Activated naive CD8-positive, alpha-beta T cell (primary cell): ENCODE data around the gene COL21A1.
"Not testable (repeated sequence)": the region's sequence is repeated elsewhere in the genome, so short reads cannot be mapped to it uniquely, and the experiment has no call there.

ENCODE experiments used
- H3K27ac Mint-ChIP-seq: one replicate; pipeline ENCODE4 v1.8.0; 2021; ENCODE audit warnings: mixed read lengths
- H3K27me3 Mint-ChIP-seq: one replicate; pipeline ENCODE4 v1.8.0; 2021; ENCODE audit warnings: mixed read lengths
- H3K36me3 Mint-ChIP-seq: one replicate; pipeline ENCODE4 v1.8.0; 2021; ENCODE audit warnings: mixed read lengths
- H3K4me1 Mint-ChIP-seq: one replicate; pipeline ENCODE4 v1.8.0; 2021; ENCODE audit warnings: low read depth, mixed read lengths
- H3K4me3 Mint-ChIP-seq: one replicate; pipeline ENCODE4 v1.8.0; 2021; ENCODE audit warnings: mild to moderate bottlenecking, mixed read lengths
- H3K9me3 Mint-ChIP-seq: one replicate; pipeline ENCODE4 v1.8.0; 2021; ENCODE audit warnings: low read depth, mixed read lengths

Gene COL21A1

DNA sequence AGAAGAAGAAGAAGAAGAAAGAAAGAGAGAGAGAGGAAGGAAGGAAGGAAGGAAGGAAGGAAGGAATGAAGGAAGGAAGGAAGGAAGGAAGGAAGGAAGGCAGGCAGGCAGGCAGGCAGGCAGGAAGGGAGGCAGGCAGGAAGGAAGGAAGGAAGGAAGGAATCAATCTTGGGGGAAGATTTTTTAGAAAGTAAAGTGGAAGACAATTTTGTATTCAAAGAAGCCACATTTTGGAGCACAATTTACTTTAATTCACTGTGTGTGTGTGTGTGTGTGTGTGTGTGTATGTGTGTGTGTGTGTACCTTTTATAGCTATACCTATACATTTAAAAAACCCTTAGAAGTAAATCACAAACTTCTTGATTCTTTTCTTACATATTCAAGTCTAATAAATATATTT lies 13.2 kb upstream of the COL21A1 start:
- H3K36me3 Mint-ChIP-seq, H3K27ac Mint-ChIP-seq, H3K4me3 Mint-ChIP-seq, H3K4me1 Mint-ChIP-seq, H3K9me3 Mint-ChIP-seq, H3K27me3 Mint-ChIP-seq: not testable (repeated sequence)

DNA sequence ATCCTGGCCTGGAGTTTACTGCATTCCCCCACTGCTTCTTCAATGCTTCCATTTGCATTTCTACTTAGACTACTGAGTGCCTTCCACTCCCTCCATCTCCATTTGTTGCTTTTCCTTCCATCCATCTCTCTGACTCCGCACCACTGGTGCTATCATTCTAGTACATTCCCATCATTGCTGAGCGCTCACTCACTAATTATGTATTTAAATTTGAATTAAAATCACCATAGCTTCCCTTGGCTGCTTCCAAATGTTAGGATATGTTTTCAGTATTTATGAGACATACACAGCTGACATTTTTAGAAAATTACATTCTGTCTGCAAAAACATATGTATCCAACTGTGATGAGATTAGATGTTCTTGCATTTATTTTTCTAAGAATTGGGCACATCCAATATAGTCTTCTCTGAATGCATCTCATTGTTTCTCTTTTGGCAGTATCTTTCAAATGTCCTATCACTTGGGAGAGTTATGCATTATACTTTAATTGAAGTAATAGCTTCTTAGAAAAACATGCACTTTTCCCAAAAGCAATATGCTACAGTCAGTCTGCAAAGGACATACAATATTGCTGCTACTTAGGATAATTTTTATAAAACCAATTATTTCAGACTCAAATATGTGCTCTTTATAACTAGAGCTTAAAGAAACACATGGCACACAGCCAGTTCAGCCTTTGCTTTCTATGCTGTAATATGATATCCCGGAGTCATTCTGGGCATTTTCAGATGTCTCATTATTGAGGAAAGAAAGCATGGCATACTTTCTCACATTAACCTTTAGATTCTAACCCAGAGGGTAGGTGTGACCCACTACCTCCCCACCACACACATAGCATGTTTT lies 12.1 kb upstream of the COL21A1 start:
- H3K9me3 Mint-ChIP-seq: no peaks in the 10 kb centered on the region
- no peaks in the 10 kb centered on the region for H3K27me3 Mint-ChIP-seq
- no peak overlapping the region for H3K4me3 Mint-ChIP-seq
- H3K27ac Mint-ChIP-seq: no peak overlapping the region
- no peaks in the 10 kb centered on the region for H3K4me1 Mint-ChIP-seq
- H3K36me3 Mint-ChIP-seq: no peaks in the 10 kb centered on the region

DNA sequence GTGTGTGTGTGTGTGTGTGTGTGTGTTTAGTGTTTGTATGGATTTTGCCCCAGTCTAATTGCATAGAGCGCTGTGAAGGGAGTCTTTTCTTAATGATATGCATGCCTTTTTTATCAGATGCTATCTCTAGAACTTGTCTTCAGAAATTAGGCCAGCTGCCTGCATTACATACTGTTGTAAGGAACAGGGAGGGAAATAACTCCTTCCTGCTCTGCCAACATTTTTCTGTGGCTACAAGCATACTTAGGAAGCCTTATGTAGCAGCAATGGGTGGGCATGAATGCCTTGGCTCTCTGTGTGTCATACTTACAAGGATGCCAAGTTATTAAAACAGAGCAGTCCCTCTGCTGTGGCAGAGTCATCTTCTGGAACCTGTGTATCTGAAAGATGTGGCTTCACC lies 8.0 kb upstream of the COL21A1 start:
- Mint-ChIP-seq H3K9me3 (peaks cover 3% of the 10 kb centered on the region), H3K27me3 (no peaks in the 10 kb centered on the region), H3K4me1 (no peaks in the 10 kb centered on the region), H3K36me3 (no peaks in the 10 kb centered on the region), H3K4me3 (no peak overlapping the region), H3K27ac (no peak overlapping the region)

DNA sequence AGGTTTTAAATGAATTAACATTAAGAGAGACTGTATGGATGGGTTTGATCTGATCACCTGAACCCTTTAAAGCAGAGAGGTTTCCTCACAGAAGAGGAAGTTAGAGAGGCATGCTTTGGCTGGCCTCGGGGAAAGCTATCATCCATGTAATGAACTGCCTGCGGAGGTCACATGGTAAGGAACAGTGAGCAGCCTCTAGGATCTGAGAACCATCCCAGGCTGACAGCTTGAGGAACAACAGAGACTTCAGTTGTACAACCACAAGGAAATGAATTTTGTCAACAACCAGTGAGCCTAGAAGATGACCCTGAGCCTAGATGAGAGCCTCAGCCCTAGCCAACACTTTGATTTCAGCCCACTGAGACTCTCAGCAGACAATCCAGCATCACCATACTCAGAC lies 2.9 kb upstream of the COL21A1 start:
- Mint-ChIP-seq H3K36me3 (no peaks in the 10 kb centered on the region), H3K4me3 (no peak overlapping the region), H3K27me3 (peaks cover 4% of the 10 kb centered on the region), H3K27ac (no peak overlapping the region), H3K4me1 (no peaks in the 10 kb centered on the region), H3K9me3 (peaks cover 3% of the 10 kb centered on the region)

DNA sequence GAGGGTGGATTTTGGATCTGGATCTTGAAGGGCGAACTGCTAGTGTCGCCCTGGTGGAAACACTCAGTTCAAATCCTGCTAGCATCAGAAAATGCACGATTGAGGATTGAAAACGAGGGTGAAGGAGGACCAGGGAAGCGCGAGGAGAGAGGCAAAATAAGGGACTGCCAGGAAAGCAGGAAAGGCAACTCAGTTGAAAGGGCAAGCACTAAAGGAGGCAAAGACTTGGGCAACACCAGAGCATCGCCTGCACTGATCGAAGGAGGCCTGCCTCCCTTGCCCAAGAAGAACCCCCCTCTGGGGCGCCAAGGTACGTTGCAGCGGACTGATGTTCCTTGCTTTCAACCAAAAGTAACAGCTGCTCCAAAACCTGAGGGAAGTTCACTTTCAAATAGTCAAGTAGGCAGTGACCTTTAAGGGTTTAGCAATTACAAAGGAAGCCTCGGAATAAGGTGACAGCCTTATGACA lies 308 bp upstream of the COL21A1 start:
- Mint-ChIP-seq H3K4me3 (no peak overlapping the region), H3K27ac (no peak overlapping the region), H3K27me3 (peaks cover 4% of the 10 kb centered on the region), H3K9me3 (peaks cover 3% of the 10 kb centered on the region), H3K4me1 (no peaks in the 10 kb centered on the region), H3K36me3 (no peaks in the 10 kb centered on the region)

DNA sequence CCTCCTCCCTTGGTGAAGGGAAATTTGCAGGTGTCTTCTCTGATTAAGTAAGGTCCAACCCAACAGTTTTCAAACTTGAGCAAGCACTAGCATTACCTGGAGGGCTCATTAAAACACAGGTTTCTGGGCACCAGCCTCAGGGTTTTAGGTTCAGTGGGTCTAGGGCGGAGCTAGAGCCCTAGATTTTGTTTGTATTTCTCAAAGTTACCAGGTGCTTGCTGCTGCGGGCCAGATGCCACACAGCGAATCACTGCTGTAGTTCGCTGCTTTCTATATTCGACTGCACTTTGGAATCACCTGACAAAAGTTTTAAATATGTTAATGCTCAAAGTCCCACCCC lies 869 bp downstream of the COL21A1 start:
- peaks cover 3% of the 10 kb centered on the region for H3K9me3 Mint-ChIP-seq
- H3K27me3 Mint-ChIP-seq: peaks cover 4% of the 10 kb centered on the region
- no peak overlapping the region for H3K27ac Mint-ChIP-seq
- H3K4me1 Mint-ChIP-seq: no peaks in the 10 kb centered on the region
- no peak overlapping the region for H3K4me3 Mint-ChIP-seq
- H3K36me3 Mint-ChIP-seq: no peaks in the 10 kb centered on the region

DNA sequence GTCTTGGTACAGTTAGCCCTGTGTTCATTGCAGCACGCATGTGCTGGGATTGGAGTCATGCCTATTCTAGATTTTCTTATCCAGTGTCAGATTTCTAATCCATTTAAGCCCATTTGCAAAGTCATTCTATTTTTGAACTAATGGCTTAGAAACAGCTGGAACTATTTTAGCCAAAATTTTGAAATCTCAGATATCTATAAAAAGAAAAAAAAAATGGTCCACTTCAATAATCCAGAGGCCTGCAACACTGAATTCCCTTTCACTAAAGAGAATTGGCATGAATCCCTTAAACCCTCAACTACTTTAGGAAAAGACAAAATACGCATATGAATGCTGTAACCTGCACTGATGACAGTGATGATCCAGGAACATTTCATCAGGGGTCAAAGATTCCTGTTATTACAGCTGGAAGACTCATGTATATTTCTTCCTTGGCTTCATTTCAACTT lies 1.5 kb downstream of the COL21A1 start:
- Mint-ChIP-seq H3K9me3 (peaks cover 1% of the 10 kb centered on the region), H3K27me3 (peaks cover 4% of the 10 kb centered on the region), H3K36me3 (no peaks in the 10 kb centered on the region), H3K4me1 (no peaks in the 10 kb centered on the region), H3K4me3 (no peak overlapping the region), H3K27ac (no peak overlapping the region)

DNA sequence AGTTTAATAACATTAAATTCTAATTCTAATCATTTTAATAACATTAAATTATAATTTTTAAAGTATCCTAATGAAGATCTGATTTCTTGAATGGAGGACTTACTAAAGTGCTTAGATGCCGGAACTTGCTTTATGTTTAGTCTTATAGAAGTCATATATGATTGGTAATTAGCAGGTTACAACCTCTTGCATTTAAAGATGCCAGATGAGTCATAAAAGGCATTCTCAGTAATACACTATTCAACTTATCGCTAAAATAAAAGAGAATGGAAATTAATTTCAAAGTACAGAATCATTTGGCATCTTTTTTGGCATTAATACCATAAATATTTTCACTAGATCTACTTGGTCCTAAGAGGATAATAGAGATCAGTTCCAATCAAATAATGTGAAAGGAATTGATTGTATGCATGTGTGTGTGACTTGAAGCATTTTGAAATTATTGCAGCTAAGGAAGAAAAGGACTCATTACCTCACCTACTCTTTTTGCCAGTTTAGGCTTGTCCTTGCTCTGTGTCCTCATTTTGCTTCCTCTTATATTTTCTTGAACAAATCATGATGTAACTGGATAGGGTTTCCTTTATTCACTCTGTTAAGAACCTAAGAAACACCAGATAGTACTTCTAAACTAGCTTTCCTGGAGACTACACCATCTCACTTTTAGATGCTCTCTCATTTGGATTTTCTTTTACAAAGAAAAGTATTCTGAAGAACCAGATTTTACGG lies 2.7 kb downstream of the COL21A1 start:
- no peaks in the 10 kb centered on the region for H3K36me3 Mint-ChIP-seq
- H3K9me3 Mint-ChIP-seq: no peaks in the 10 kb centered on the region
- no peak overlapping the region for H3K27ac Mint-ChIP-seq
- H3K27me3 Mint-ChIP-seq: peaks cover 4% of the 10 kb centered on the region
- H3K4me1 Mint-ChIP-seq: no peaks in the 10 kb centered on the region
- no peak overlapping the region for H3K4me3 Mint-ChIP-seq

DNA sequence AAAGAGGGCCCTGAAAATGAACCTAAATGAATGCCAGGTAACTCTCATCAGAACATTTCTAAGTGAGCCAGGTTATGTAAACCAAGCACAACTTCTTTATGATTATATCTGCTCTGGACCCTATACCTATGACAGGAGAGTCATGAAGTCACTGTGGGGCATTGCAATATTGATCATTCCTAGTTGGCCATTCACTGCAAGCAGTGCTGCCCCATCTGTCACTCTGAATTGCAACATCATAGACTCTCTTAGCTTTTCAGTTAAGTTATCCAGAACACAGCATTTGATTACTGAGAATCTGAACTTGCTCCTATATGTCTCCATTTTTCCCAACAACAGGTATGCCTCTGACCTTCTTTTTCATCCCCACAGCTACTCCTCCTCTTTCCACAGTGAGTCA lies 3.3 kb downstream of the COL21A1 start:
- Mint-ChIP-seq H3K4me3 (no peak overlapping the region), H3K27me3 (peaks cover 4% of the 10 kb centered on the region), H3K4me1 (no peaks in the 10 kb centered on the region), H3K36me3 (no peaks in the 10 kb centered on the region), H3K9me3 (no peaks in the 10 kb centered on the region), H3K27ac (no peak overlapping the region)

DNA sequence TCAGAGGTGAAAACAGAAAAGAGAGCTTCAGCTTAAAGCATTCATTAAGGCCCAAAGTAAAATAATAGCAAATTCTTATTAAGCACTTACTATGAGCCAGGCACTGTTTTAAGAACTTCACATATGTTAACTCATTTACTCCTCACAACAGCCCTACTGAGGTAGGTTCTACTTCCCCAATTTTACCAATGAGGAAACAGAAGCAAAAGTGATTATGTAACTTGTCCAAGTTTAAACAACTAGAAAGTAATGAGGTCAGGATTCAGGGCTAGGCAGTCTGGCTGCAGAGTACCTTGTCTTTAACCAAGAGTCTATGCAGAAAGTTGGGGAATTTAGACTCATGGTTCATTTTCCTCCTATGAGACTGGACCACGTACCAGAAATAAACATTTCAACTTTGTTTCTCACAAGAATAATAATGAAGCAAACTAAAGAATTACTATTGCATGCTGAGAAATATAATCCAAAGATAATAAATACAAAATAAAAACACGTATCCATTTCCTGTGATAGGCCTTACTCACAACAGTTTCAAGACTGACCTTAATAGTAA lies 3.8 kb downstream of the COL21A1 start:
- Mint-ChIP-seq H3K27me3 (peaks cover 4% of the 10 kb centered on the region), H3K9me3 (no peaks in the 10 kb centered on the region), H3K27ac (no peak overlapping the region), H3K36me3 (no peaks in the 10 kb centered on the region), H3K4me1 (no peaks in the 10 kb centered on the region), H3K4me3 (no peak overlapping the region)

DNA sequence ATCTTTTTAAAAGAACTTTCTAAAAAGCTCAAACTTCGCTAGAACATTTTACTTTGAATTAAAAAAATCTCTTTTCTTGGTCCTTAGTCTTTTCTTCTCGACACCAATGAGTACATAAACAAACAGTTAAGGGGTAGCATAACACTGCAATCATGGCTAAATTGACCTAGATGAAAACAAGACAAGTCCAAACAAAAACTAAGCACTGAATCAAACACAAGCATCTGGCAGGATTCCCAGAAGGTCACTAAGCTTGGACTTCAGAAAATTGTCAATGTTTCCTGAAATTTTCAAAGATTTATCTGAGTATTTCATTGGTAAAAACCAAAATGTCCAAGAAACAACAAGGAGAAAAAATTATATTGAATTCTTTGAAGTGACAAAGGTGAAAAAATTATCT lies 5.0 kb downstream of the COL21A1 start:
- Mint-ChIP-seq H3K27me3 (no peaks in the 10 kb centered on the region), H3K27ac (no peak overlapping the region), H3K36me3 (no peaks in the 10 kb centered on the region), H3K4me3 (no peak overlapping the region), H3K9me3 (no peaks in the 10 kb centered on the region), H3K4me1 (no peaks in the 10 kb centered on the region)

DNA sequence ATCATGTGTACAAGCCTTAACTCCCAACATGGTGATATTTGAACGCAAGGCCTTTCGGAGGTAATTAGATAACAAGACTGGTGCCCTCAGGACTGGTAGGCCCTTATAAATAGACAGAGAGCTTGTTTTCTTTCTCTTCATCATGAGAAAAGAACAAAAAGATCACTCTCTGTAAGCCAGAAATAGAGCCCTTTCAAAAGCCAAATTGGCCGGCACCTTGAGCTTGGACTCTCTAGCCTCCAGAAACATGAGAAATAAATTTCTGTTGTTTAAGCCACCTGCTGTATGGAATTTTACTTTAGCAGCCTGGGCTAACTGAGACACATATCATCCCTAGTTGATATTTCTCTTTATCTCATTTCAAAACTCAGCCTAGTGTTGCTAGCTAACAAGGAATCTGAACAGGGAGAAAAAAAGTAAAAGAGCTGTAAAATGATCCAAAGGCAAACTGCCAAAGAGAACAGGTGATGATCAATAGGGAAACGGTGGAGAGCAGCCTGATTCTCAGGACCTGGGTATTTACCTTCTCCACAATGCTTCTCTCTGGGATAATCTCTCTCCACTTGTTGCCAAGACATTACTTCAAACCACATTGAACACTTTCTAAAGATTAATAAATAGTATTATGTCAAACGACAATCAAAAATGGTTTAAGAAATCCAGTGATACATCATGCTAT lies 6.1 kb downstream of the COL21A1 start:
- H3K36me3 Mint-ChIP-seq: no peaks in the 10 kb centered on the region
- H3K9me3 Mint-ChIP-seq: no peaks in the 10 kb centered on the region
- H3K27me3 Mint-ChIP-seq: no peaks in the 10 kb centered on the region
- H3K27ac Mint-ChIP-seq: no peak overlapping the region
- H3K4me1 Mint-ChIP-seq: no peaks in the 10 kb centered on the region
- no peak overlapping the region for H3K4me3 Mint-ChIP-seq

DNA sequence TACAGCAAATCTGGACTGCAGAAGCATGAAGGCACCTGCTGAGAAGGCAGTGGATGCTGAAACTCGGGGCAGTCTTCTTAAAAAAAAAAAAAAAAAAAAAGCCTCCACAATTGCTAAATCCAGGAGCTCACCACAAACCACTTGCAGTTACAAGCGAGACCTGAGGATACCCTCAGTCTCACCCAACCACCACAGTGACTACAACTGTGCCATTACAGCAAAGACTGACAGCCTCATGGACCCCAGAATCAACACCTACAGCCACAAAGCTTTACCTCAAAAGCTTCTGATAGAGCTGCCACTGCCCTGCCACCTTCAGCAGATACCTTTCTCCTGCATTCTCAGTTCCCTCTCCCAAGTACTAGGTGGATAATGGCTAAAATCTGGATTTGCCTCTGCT lies 9.0 kb downstream of the COL21A1 start:
- Mint-ChIP-seq H3K9me3 (no peaks in the 10 kb centered on the region), H3K4me1 (no peaks in the 10 kb centered on the region), H3K27ac (no peak overlapping the region), H3K4me3 (no peak overlapping the region), H3K27me3 (no peaks in the 10 kb centered on the region), H3K36me3 (no peaks in the 10 kb centered on the region)

DNA sequence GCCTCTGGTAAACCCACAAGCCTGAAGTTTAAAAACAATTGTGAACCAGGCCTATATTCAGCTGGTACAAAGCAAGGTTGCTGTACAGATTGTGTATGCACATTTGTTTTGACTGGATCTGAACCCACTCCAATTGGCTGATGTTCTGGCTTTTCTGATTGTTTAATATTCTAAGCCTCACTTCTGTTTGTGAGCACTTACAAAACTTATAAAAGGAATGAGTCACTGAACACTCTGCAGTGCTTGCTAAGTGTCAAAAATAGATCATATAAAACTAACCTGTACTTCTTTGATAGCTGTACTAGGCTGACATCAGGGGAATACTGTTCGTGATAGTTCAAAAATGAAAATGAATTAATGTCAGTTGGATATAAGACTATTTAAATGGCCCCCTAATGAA lies 12.1 kb downstream of the COL21A1 start:
- H3K4me3 Mint-ChIP-seq: no peak overlapping the region
- no peaks in the 10 kb centered on the region for H3K9me3 Mint-ChIP-seq
- H3K27ac Mint-ChIP-seq: no peak overlapping the region
- H3K4me1 Mint-ChIP-seq: no peaks in the 10 kb centered on the region
- H3K36me3 Mint-ChIP-seq: no peaks in the 10 kb centered on the region
- H3K27me3 Mint-ChIP-seq: no peaks in the 10 kb centered on the region

DNA sequence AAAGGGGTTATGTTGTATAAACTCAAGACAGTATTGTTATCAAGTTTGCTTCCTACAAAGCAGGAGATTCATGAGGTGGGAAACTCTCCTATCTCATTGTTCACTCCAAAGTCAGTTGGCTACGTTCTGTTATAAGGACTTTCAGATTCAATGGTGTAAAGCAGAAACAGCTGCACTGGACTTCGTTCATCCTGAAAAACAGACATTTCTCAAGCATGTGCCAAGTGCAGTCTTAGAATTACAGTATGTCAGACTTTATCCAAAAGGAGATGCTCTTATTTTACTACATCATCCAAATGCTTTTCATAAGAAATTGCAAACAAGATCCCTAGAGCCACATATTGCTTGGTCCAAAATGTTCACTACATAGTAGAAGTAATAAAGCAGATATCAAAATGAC lies 14.9 kb downstream of the COL21A1 start:
- H3K27ac Mint-ChIP-seq: no peak overlapping the region

More for the DNA sequence above, 14.9 kb downstream of the COL21A1 start:
- peaks cover 11% of the 10 kb centered on the region for H3K9me3 Mint-ChIP-seq
- no peaks in the 10 kb centered on the region for H3K4me1 Mint-ChIP-seq
- no peaks in the 10 kb centered on the region for H3K36me3 Mint-ChIP-seq
- H3K27me3 Mint-ChIP-seq: no peaks in the 10 kb centered on the region
- H3K4me3 Mint-ChIP-seq: no peak overlapping the region
